ENCODE data around the gene SPACA9. TPM values are rescaled to one million over a fixed set of nuclear protein-coding genes. Genes with fewer than 3 reads are reported as not detected.

The SPACA9 gene
- total RNA-seq, 1 experiment from 2014 or later, result 1.3 TPM

DNA sequence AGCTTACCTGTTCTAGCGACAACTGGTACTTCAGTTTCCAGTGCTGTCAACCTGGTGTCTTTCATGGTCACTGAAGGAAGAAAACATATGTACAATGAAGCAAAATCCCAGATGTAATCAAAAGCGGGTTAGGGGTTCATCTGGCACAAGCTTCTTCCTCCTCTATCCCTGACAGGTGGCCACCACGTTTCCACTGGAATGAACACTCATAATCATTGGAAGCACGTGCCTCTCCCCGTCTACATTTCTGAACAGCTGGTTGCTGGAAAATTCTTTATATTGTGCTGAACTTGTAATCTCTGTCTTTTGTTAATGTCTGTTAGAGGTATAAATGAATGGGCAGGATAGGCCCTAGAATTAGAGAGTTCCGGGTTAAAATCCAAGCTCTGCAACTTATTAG is 56.3 kb downstream of the SPACA9 start:
- Histone ChIP-seq H2BK12ac (ENCODE audit: insufficient read length, low read depth, low read length) (no peak overlapping the region), H4K20me1 (ENCODE audit: control insufficient read depth, insufficient read depth, insufficient read length) (no peaks in the 10 kb centered on the region), H2BK120ac (ENCODE audit: low read depth, low read length, poor library complexity, severe bottlenecking) (no peak overlapping the region), H3K23ac (ENCODE audit: insufficient read length, low read depth, low read length) (no peak overlapping the region), H3K27me3 (ENCODE audit: insufficient read depth, low read length) (no peaks in the 10 kb centered on the region), H2BK20ac (ENCODE audit: low read depth, low read length, poor library complexity, severe bottlenecking) (no peak overlapping the region), H3K18ac (ENCODE audit: insufficient read length, low read depth, low read length) (no peak overlapping the region), H2AK5ac (ENCODE audit: insufficient read length, low read length) (no peak overlapping the region), H3K56ac (ENCODE audit: insufficient read length, low read depth, low read length) (no peak overlapping the region), H3K4me2 (ENCODE audit: insufficient read depth, insufficient read length, low read length) (no peak overlapping the region), H2BK5ac (ENCODE audit: insufficient read length, low read length) (no peak overlapping the region), H3K27ac (ENCODE audit: insufficient read length, low read depth, low read length) (no peak overlapping the region), H3K4ac (ENCODE audit: low read depth, low read length) (no peak overlapping the region), H3K9ac (ENCODE audit: extremely low read depth, insufficient read length, low read length) (no peak overlapping the region), H3K4me1 (ENCODE audit: insufficient read depth, low read length) (no peaks in the 10 kb centered on the region), H3K14ac (ENCODE audit: insufficient read depth, low read length) (no peak overlapping the region), H3K79me1 (ENCODE audit: insufficient read depth, low read depth, low read length, poor library complexity, severe bottlenecking) (no peaks in the 10 kb centered on the region), H4K5ac (ENCODE audit: insufficient read length, low read depth, low read length) (no peak overlapping the region), H3K79me2 (ENCODE audit: insufficient read depth, low read length) (peaks cover 2% of the 10 kb centered on the region; the same call in 1 of the 2 replicates), H2BK15ac (ENCODE audit: low read depth, low read length) (no peak overlapping the region), H3K9me3 (ENCODE audit: control insufficient read depth, low read depth, low read length) (no peaks in the 10 kb centered on the region), H4K91ac (ENCODE audit: insufficient read length, low read depth, low read length) (no peak overlapping the region), H4K8ac (replicated peaks; ENCODE audit: insufficient read length, low read depth, low read length) (no peak overlapping the region), H3K23me2 (ENCODE audit: insufficient read length, low read depth, low read length, poor library complexity, severe bottlenecking) (no peaks in the 10 kb centered on the region), H2AFZ (ENCODE audit: low read length) (no peak overlapping the region), H3T11ph (ENCODE audit: low read length) (no peak overlapping the region)
- no CpG with 5 or more reads among the region's 6 CpGs for WGBS (ENCODE audit: extremely low coverage, insufficient read length, low lambda C conversion rate)
- Mint-ChIP-seq H3K4me3 (no peak overlapping the region), H3K27me3 (ENCODE audit: low read depth) (no peaks in the 10 kb centered on the region), H3K36me3 (ENCODE audit: insufficient read depth in 1 of 3, low read depth in 3 of 3) (peaks cover 0 to 5% (median 0%) of the 10 kb centered on the region in 3 experiments; a peak in 5 of 7 replicates), H3K27ac (no peak overlapping the region), H3K9me3 (no peaks in the 10 kb centered on the region), H3K4me1 (peaks cover 6% of the 10 kb centered on the region in 2 experiments)
- no peak for DNase-seq
- TF ChIP-seq, protein P1, sequence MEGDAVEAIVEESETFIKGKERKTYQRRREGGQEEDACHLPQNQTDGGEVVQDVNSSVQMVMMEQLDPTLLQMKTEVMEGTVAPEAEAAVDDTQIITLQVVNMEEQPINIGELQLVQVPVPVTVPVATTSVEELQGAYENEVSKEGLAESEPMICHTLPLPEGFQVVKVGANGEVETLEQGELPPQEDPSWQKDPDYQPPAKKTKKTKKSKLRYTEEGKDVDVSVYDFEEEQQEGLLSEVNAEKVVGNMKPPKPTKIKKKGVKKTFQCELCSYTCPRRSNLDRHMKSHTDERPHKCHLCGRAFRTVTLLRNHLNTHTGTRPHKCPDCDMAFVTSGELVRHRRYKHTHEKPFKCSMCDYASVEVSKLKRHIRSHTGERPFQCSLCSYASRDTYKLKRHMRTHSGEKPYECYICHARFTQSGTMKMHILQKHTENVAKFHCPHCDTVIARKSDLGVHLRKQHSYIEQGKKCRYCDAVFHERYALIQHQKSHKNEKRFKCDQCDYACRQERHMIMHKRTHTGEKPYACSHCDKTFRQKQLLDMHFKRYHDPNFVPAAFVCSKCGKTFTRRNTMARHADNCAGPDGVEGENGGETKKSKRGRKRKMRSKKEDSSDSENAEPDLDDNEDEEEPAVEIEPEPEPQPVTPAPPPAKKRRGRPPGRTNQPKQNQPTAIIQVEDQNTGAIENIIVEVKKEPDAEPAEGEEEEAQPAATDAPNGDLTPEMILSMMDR (conservative IDR thresholded peaks at IDR 0.05), result no peak

Measured in H9 (cell line).